Natural killer cell (primary cell): Measurements from ENCODE around the gene TRIM71. TPM values are rescaled to one million over a fixed set of nuclear protein-coding genes. Genes with fewer than 3 reads are reported as not detected.
"Not testable (repeated sequence)": the region's sequence is repeated elsewhere in the genome, so short reads cannot be mapped to it uniquely, and the experiment has no call there.

Source experiments
- ATAC-seq, 3 donors: fragments of 150-1000 bp in 2 of 3; fragments of 200-7000 bp in 1 of 3; cut with Tn5 transposase; 1 replicate in 1 of 3; 2 replicates in 2 of 3; pipeline ENCODE4 v1.10.0; 2021; ENCODE audit warnings: mild to moderate bottlenecking in 2 of 3, moderate library complexity in 2 of 3
- DNase-seq, 2 donors: peaks; one replicate each; pipeline versions ENCODE4 v3.0.0 to v3.0.0-alpha.2; 2013 to 2021; ENCODE audit warnings: mixed read lengths in 1 of 2
- H3K27ac ChIP-seq: one replicate; pipeline ENCODE4 v1.5.1; 2013; ENCODE audit warnings: mild to moderate bottlenecking, low read length
- H3K27me3 ChIP-seq: one replicate; pipeline ENCODE4 v1.6.1; 2013; ENCODE audit warnings: low read length; ENCODE audit not compliant: control insufficient read depth, insufficient read depth
- H3K36me3 ChIP-seq: one replicate; pipeline ENCODE4 v1.6.1; 2013; ENCODE audit warnings: low read length; ENCODE audit not compliant: control insufficient read depth, insufficient read depth
- H3K4me1 ChIP-seq: one replicate; pipeline ENCODE4 v1.6.1; 2013; ENCODE audit warnings: low read length; ENCODE audit not compliant: control insufficient read depth, insufficient read depth
- H3K4me3 ChIP-seq: one replicate; pipeline ENCODE4 v1.5.1; 2013; ENCODE audit warnings: low read length
- H3K9me3 ChIP-seq: one replicate; pipeline ENCODE4 v1.6.1; 2013; ENCODE audit warnings: low read length; ENCODE audit not compliant: control insufficient read depth, insufficient read depth
- H3K27ac Mint-ChIP-seq, 2 donors: one replicate each; pipeline ENCODE4 v1.8.0; 2022; ENCODE audit warnings: mild to moderate bottlenecking in 2 of 2, mixed read lengths in 2 of 2, moderate library complexity in 1 of 2
- H3K27me3 Mint-ChIP-seq, 2 donors: one replicate each; pipeline ENCODE4 v1.8.0; 2022; ENCODE audit warnings: low read depth in 2 of 2, mixed read lengths in 2 of 2
- H3K36me3 Mint-ChIP-seq: one replicate; pipeline ENCODE4 v1.8.0; 2022; ENCODE audit warnings: mixed read lengths
- H3K4me1 Mint-ChIP-seq, 2 donors: one replicate each; pipeline ENCODE4 v1.8.0; 2022; ENCODE audit warnings: mixed read lengths in 2 of 2
- H3K4me3 Mint-ChIP-seq: one replicate; pipeline ENCODE4 v1.8.0; 2022; ENCODE audit warnings: mild to moderate bottlenecking, moderate library complexity, mixed read lengths
- H3K9me3 Mint-ChIP-seq, 2 donors: one replicate each; pipeline ENCODE4 v1.8.0; 2022; ENCODE audit warnings: mixed read lengths in 2 of 2
- CTCF ChIP-seq: fragments of 200-600 bp; IDR thresholded peaks from one replicate; pipeline ENCODE4 v1.8.0; 2022; ENCODE audit warnings: antibody characterized with exemption
- WGBS: methylation state at CpG from one replicate; pipeline ENCODE4 v1.1.7; 2013; ENCODE audit warnings: missing lambda C conversion rate; ENCODE audit not compliant: insufficient coverage; 5-methylcytosine and 5-hydroxymethylcytosine counted together
- intact Hi-C: fragments of 100-400 bp; cut with micrococcal nuclease; formaldehyde crosslinking; loops from one replicate; pipeline ENCODE4 v1.14.2; 2022
- total RNA-seq, 4 donors: library from RNA; stranded (reverse); fragments of 120-200 nt in 1 of 4; gene quantifications; one replicate each; pipeline versions ENCODE4 v1.2.3 to v1.2.4, GENCODE V29; 2013 to 2022

Gene TRIM71
- total RNA-seq, 3 donors from 2014 or later (not counting 1 experiment from before 2014, with no cell fraction given) = 0.05 TPM; not detected in 2

- Mint-ChIP-seq H3K4me1 (no peaks in the 10 kb centered on the region), H3K27ac (no peak overlapping the region), H3K9me3 (no peaks in the 10 kb centered on the region), H3K27me3 (no peaks in the 10 kb centered on the region), H3K4me3 (no peak overlapping the region), H3K36me3 (no peaks in the 10 kb centered on the region)
- H3K27me3 ChIP-seq = no peaks in the 10 kb centered on the region
- intact Hi-C loops = no loop called here
- 92% methylated on average over 17 of the region's 17 CpGs for WGBS
- H3K4me1 ChIP-seq = peaks cover 11% of the 10 kb centered on the region
- no peaks in the 10 kb centered on the region for H3K36me3 ChIP-seq
- ATAC-seq (no peak), DNase-seq (no peak)
- no peaks in the 10 kb centered on the region for H3K9me3 ChIP-seq
- H3K4me3 ChIP-seq = no peak overlapping the region
- no peak for TF ChIP-seq CTCF
- H3K27ac ChIP-seq = no peak overlapping the region
Measured at GRCh38 chr3:32843510-32844321, 25.9 kb downstream of the TRIM71 start.

GRCh38 chr3:32844322-32844654 is 26.5 kb downstream of the TRIM71 start:
- Histone ChIP-seq H3K4me3 (no peak overlapping the region), H3K36me3 (no peaks in the 10 kb centered on the region), H3K4me1 (peaks cover 11% of the 10 kb centered on the region), H3K27me3 (no peaks in the 10 kb centered on the region), H3K27ac (no peak overlapping the region), H3K9me3 (no peaks in the 10 kb centered on the region)
- 91% methylated on average over 5 of the region's 7 CpGs for WGBS
- Mint-ChIP-seq H3K36me3 (no peaks in the 10 kb centered on the region), H3K9me3 (no peaks in the 10 kb centered on the region), H3K4me3 (no peak overlapping the region), H3K4me1 (no peaks in the 10 kb centered on the region), H3K27me3 (no peaks in the 10 kb centered on the region), H3K27ac (no peak overlapping the region)
- no peak for TF ChIP-seq CTCF
- intact Hi-C loops = no loop called here
- ATAC-seq (no peak), DNase-seq (no peak)

- Histone ChIP-seq H3K27me3 (no peaks in the 10 kb centered on the region), H3K36me3 (no peaks in the 10 kb centered on the region), H3K9me3 (no peaks in the 10 kb centered on the region), H3K27ac (no peak overlapping the region), H3K4me1 (peaks cover 11% of the 10 kb centered on the region), H3K4me3 (no peak overlapping the region)
- Mint-ChIP-seq H3K36me3 (no peaks in the 10 kb centered on the region), H3K9me3 (no peaks in the 10 kb centered on the region), H3K27me3 (no peaks in the 10 kb centered on the region), H3K4me1 (no peaks in the 10 kb centered on the region), H3K4me3 (no peak overlapping the region), H3K27ac (no peak overlapping the region)
- intact Hi-C loops = no loop called here
- WGBS = 87% methylated on average over 1 of the region's 1 CpG
- no peak for DNase-seq
- ATAC-seq = no peak
- no peak for TF ChIP-seq CTCF
Measured at GRCh38 chr3:32844914-32845313, 27.1 kb downstream of the TRIM71 start.

- H3K27me3 ChIP-seq, H3K27me3 Mint-ChIP-seq, H3K9me3 Mint-ChIP-seq, intact Hi-C loops, H3K36me3 Mint-ChIP-seq, H3K4me3 Mint-ChIP-seq, H3K27ac ChIP-seq, H3K4me1 Mint-ChIP-seq, H3K9me3 ChIP-seq, H3K27ac Mint-ChIP-seq, DNase-seq, H3K36me3 ChIP-seq, H3K4me3 ChIP-seq, ATAC-seq: not testable (repeated sequence)
- H3K4me1 ChIP-seq = peaks cover 11% of the 10 kb centered on the region
- WGBS = 94% methylated on average over 6 of the region's 6 CpGs
Measured at GRCh38 chr3:32845546-32845945, 27.7 kb downstream of the TRIM71 start.

GRCh38 chr3:32847045-32847444 is 29.2 kb downstream of the TRIM71 start:
- H3K36me3 Mint-ChIP-seq, H3K4me3 ChIP-seq, ATAC-seq, H3K27ac ChIP-seq, H3K4me3 Mint-ChIP-seq, H3K27me3 Mint-ChIP-seq, DNase-seq, intact Hi-C loops, H3K9me3 ChIP-seq, H3K4me1 Mint-ChIP-seq, H3K36me3 ChIP-seq, H3K27me3 ChIP-seq, H3K9me3 Mint-ChIP-seq, H3K27ac Mint-ChIP-seq: not testable (repeated sequence)
- WGBS = 91% methylated on average over 15 of the region's 15 CpGs
- H3K4me1 ChIP-seq = peaks cover 11% of the 10 kb centered on the region
